Measurements from ENCODE around the gene BUD13.
"Not testable (repeated sequence)": the region's sequence is repeated elsewhere in the genome, so short reads cannot be mapped to it uniquely, and the experiment has no call there.

BUD13 gene

GRCh38 chr11:116804001-116804400, 31.2 kb upstream of the BUD13 start:
- TF ChIP-seq, protein P1, sequence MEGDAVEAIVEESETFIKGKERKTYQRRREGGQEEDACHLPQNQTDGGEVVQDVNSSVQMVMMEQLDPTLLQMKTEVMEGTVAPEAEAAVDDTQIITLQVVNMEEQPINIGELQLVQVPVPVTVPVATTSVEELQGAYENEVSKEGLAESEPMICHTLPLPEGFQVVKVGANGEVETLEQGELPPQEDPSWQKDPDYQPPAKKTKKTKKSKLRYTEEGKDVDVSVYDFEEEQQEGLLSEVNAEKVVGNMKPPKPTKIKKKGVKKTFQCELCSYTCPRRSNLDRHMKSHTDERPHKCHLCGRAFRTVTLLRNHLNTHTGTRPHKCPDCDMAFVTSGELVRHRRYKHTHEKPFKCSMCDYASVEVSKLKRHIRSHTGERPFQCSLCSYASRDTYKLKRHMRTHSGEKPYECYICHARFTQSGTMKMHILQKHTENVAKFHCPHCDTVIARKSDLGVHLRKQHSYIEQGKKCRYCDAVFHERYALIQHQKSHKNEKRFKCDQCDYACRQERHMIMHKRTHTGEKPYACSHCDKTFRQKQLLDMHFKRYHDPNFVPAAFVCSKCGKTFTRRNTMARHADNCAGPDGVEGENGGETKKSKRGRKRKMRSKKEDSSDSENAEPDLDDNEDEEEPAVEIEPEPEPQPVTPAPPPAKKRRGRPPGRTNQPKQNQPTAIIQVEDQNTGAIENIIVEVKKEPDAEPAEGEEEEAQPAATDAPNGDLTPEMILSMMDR (IDR thresholded peaks at IDR 0.05; ENCODE audit: extremely low read depth, insufficient read depth, missing control alignments) = no peak
- in situ Hi-C loops (cut with MboI; ENCODE audit: low pct_unique_long_range_greater_than_20kb, low sequenced_read_pairs, unreplicated experiment) = no loop called here
- no peak for DNase-seq (ENCODE audit: low spot score)

GRCh38 chr11:116801662-116802061, 28.9 kb upstream of the BUD13 start:
- in situ Hi-C loops (cut with MboI; ENCODE audit: low pct_unique_long_range_greater_than_20kb, low sequenced_read_pairs, unreplicated experiment); DNase-seq (ENCODE audit: low spot score): not testable (repeated sequence)

DNA sequence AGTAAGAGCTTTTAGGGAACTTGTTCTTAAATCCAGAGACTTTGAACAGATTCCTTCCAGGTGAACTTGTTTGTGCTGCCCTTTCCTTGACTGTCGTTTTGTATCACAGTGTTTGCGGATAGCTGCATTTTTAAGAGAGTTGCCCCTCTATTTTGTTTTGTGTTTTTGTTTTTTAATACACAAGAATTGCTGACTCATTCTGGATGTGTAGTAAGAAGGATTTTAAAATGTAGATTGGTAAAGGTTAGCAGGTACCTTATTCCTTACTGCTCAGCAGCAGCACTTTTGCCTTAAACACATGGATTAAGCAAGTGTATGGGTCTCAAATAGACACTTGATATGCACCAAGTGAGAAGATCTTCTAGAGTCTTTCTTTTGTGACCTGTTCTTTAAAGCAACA, 27.8 kb upstream of the BUD13 start:
- TF ChIP-seq, protein P1 (IDR thresholded peaks at IDR 0.05; ENCODE audit: extremely low read depth, insufficient read depth, missing control alignments) = no peak
- in situ Hi-C loops (cut with MboI; ENCODE audit: low pct_unique_long_range_greater_than_20kb, low sequenced_read_pairs, unreplicated experiment) = no loop called here
- DNase-seq (ENCODE audit: low spot score) = no peak

GRCh38 chr11:116798368-116798767, 25.6 kb upstream of the BUD13 start:
- TF ChIP-seq, protein P1 (IDR thresholded peaks at IDR 0.05; ENCODE audit: extremely low read depth, insufficient read depth, missing control alignments) = no peak
- DNase-seq (ENCODE audit: low spot score) = no peak
- in situ Hi-C loops (cut with MboI; ENCODE audit: low pct_unique_long_range_greater_than_20kb, low sequenced_read_pairs, unreplicated experiment) = loop anchor here (25.0 kb wide), 1 partner anchor 314 kb away; no protein-coding TSS in a partner anchor

DNA sequence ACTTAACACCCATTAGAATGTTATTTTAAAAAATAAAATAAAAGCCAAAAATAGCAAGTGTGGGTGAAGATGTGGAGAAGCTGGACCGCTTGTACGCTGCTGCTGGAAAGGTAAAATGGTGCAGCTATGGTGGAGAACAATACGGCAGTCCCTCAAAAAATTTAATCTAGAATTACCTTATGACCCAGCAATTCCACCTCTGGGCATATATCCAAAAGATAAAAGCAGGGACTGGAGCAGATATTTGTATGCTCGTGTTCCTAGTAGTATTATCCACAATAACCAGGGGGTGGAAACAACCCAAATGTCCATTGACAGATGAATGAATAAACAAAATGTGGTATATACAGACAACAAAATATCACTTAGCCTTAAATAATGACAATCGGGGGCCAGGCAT, 25.0 kb upstream of the BUD13 start:
- TF ChIP-seq, protein P1 (IDR thresholded peaks at IDR 0.05; ENCODE audit: extremely low read depth, insufficient read depth, missing control alignments) = no peak
- in situ Hi-C loops (cut with MboI; ENCODE audit: low pct_unique_long_range_greater_than_20kb, low sequenced_read_pairs, unreplicated experiment) = loop anchor here (25.0 kb wide), 1 partner anchor 314 kb away; no protein-coding TSS in a partner anchor
- DNase-seq (ENCODE audit: low spot score) = no peak

- in situ Hi-C loops (cut with MboI; ENCODE audit: low pct_unique_long_range_greater_than_20kb, low sequenced_read_pairs, unreplicated experiment) = loop anchor here (25.0 kb wide), 1 partner anchor 316 kb away; no protein-coding TSS in a partner anchor
- no peak for DNase-seq (ENCODE audit: low spot score)
- TF ChIP-seq, protein P1 (IDR thresholded peaks at IDR 0.05; ENCODE audit: extremely low read depth, insufficient read depth, missing control alignments) = no peak
These were observed 23.8 kb upstream of the BUD13 start for GRCh38 chr11:116796548-116796947.

DNA sequence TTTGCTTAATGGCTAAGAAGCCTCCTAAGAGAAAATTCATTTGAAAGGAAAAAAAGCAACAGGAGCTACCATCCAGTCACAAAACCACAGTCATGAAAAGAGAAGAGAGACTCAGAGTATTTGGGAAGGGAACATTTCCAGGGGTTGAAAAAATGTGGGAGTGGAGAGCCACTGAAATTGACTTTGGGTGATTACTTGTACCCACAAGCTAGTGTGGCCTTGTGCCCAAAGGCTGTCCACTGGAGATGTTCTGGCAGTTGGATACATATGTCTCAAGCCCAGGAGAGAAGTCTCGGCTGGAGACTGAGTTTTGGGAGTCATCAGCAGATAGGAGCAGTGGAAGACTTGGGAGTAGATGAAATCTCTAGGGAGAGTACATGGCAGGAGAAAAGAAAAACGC, 22.1 kb upstream of the BUD13 start:
- TF ChIP-seq, protein P1 (IDR thresholded peaks at IDR 0.05; ENCODE audit: extremely low read depth, insufficient read depth, missing control alignments) = no peak
- in situ Hi-C loops (cut with MboI; ENCODE audit: low pct_unique_long_range_greater_than_20kb, low sequenced_read_pairs, unreplicated experiment) = loop anchor here (25.0 kb wide), 1 partner anchor 317 kb away; no protein-coding TSS in a partner anchor
- no peak for DNase-seq (ENCODE audit: low spot score)
